Right lung (tissue), 5 donors: ENCODE results near the gene TTC13. TPM values are rescaled to one million over a fixed set of nuclear protein-coding genes. Genes with fewer than 3 reads are reported as not detected.
A peak's percentile ranks its signal among the peaks of the same experiment; 100 is the strongest.

Experiments used
- DNase-seq, 2 donors: peaks; one replicate each; pipeline ENCODE4 v3.0.0-alpha.2; 2013
- polyA plus RNA-seq, 5 donors: library from polyadenylated mRNA; unstranded; fragments of 120-200 nt; gene quantifications; one replicate each; pipeline versions ENCODE4 v1.2.1 to v1.2.3, GENCODE V29; 2013; ENCODE audit warnings: inconsistent platforms in 1 of 5, low replicate concordance in 1 of 5; ENCODE audit not compliant: insufficient read length in 5 of 5, insufficient read depth in 1 of 5

Gene TTC13
- polyA plus RNA-seq, 5 donors, result 19.4 to 29.9 (median 28.4) TPM

GRCh38 chr1:230948903-230949302 is 29.8 kb downstream of the TTC13 start:
- DNase-seq, result peak in 1 of 2 donors; percentile 0

- no peak for DNase-seq
Observed at GRCh38 chr1:230948301-230948700, 30.4 kb downstream of the TTC13 start.

DNA sequence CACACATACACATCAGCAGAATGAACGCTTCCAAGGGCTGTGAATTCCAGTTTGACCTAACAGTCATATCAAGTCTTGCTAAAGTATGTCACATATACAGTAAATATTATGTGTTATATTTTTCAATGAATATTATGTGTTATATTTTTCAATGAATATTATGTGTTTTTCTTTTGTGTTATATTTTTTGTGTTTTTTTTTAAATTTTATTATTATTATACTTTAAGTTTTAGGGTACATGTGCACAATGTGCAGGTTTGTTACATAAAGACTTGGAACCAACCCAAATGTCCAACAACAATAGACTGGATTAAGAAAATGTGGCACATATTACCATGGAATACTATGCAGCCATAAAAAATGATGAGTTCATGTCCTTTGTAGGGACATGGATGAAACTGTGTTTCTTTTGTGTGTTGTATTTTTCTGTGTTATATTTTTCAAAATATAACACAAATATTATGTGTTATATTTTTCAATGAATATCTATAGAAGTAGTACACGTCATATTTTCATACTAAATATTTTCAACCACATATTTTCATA is 35.5 kb downstream of the TTC13 start:
- no peak for DNase-seq

- no peak for DNase-seq
Observed at GRCh38 chr1:230940848-230941247, 37.8 kb downstream of the TTC13 start.

DNA sequence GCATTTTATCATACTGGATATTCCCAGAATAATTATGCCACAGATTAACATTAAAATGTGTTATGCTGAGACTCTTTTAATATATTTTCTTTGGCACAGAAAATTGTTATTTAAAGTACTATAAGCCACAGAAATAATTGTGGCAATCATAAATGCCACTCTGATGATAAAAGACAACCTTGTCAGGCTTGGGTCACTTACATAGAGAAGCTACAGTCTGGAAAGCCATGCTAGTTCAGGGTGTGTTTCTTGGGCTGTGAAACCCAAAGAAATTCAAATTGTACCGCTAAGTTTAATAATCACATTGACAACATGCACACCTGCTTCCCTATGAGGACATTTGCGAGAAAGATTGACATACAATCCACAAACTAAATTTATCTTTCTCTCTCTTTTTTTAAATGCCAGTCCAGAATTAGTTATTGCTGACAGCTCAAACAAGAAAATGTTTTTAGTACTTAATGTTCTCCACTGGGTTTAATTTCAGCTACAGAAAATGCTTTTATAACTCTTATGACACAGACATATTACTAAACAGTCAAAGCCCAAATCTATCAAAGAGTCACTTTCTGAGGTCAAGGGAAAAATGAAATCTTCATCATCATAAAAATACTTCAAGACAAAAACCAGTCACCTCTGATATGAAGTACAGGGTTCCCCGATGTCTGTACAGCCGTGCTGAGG is 38.7 kb downstream of the TTC13 start:
- DNase-seq, result no peak

GRCh38 chr1:230938924-230939368 is 39.7 kb downstream of the TTC13 start:
- DNase-seq, result no peak

GRCh38 chr1:230937371-230937770 is 41.3 kb downstream of the TTC13 start:
- DNase-seq, result peak in 1 of 2 donors; percentile 7

GRCh38 chr1:230936475-230936874 is 42.2 kb downstream of the TTC13 start:
- no peak for DNase-seq

DNA sequence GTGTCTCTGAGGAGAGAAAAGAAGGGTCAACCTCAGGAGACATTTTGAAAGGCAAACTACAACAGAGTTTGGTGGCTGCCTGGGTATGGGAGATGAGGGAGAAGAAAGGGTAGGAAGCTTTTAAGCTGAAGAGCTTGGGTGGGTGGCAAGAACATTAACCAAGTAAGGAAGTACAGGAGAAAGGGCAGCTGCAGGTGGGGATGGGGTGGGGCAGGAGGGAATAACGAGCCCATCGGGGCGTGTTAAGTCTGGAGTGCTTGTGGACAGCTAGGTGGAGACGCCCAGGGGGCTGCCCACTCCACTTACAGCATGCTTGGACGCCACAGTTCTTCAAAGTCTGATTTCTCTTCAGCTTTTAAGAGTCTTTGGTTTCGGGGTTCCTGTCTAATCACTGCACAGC is 42.8 kb downstream of the TTC13 start:
- no peak for DNase-seq

DNA sequence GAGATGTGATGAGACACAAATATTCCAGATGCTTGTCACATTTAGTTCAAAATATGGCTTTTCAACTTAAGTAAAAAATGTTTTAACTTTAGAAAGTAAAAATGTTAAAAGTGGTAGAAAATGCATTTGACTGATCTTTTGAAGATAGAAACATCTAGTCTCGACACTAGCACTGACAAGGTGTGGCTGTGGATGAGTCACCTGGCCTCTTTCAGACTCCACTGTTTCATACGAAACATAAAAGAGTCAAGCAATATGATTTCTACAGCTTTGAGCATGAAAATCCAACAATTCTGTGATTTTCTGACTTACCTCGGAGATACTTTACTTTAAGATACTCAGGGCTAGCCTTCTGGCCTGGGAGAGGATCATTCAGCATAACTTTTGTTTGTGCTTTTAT is 47.7 kb downstream of the TTC13 start:
- no peak for DNase-seq

GRCh38 chr1:230926182-230926581 is 52.5 kb downstream of the TTC13 start:
- DNase-seq, result no peak

- no peak for DNase-seq
Observed at GRCh38 chr1:230925608-230926007, 53.1 kb downstream of the TTC13 start.

- DNase-seq, result no peak
Observed at GRCh38 chr1:230923176-230923575, 55.5 kb downstream of the TTC13 start.

DNA sequence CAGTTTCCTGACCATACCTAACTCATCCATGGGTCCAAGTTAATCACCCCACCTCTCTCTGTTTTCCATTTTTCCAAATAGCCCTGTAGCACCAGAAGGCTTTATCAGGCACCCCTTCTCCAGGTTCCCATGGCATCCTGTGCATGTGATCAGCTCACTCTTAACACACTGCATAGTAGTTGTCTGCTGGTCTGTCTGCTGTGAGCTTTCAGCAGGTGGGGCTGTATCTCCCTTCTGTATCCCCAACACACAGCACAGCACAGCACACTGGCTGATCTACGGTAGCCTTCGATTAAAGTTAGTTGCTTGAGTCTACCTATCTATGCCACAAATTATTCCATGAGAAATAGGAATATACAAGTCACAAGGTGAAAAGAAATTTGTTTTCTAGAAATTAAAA is 56.0 kb downstream of the TTC13 start:
- no peak for DNase-seq

DNA sequence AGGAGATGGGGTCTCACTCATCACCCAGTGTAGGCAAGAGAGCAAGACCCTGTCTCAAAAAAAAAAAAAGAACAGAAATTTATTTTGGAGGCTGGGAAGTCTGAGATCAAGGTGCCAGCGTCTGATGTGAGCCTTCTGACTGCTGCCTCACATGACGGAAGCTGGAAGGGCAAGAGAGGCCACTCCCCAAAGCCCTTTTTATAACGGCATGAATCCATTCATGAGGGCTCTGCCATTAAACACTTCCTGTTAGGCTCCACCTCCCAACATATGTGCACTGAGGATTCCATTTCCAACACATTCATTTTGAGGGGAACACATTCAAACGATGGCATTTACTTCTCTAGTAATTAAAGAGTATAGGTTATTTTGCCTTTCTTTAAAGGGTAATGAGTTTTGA is 59.5 kb downstream of the TTC13 start:
- DNase-seq, result no peak

GRCh38 chr1:230917284-230918135 is 61.2 kb downstream of the TTC13 start:
- peak; percentile 49 to 67 for DNase-seq

DNA sequence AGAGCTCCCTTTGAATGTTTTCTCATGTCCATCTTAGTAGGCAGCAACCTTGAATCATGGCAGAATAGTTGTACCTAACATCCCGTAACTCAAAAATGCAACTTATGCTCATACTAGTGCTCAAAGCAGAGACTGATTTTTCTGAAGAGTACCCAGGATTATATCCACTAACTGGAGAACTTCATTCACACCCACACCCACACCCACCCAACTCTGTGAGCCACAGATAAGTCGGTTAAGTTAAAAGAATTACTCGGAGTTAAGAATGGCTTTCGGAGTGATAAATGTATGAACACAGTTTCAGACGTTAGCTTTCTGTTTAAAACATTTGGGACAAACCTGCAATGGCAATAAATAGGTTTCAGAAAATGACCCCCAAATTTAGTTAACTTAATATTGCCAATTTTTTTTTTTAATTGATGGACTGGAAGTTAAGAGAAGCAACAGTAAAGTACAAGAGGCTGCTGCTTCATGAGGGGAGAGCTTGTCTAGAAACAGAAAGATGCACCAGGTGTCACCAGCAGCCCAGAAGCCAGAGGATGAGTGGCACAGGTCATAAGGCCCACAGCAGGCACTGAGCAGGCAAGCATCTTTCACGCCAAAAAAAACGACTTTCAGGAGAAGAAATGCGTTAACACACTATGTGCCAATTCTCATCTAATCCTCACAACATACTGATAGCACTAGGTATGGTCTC is 61.9 kb downstream of the TTC13 start:
- no peak for DNase-seq

DNA sequence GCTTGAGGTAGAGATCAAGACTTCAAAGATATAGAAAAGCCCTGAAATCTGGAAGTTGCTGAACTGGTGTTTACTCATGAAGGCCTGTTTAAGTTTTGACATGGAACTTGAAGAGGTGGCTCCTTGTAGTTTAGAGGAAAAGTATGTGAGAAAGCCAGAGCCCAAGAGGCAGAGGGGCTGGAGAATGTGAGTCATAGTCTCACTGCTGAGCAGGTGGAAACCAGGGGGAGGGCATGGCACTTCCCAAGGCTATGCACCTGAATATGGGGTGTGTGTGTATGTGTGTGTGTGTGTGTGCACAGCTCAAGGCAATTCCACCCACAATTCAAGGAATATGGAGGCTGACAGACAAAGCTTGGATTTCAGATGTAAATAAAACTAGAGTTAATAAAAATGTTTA is 63.6 kb downstream of the TTC13 start:
- DNase-seq, result no peak

GRCh38 chr1:230913496-230913895 is 65.2 kb downstream of the TTC13 start:
- DNase-seq, result no peak

GRCh38 chr1:230910755-230911117 is 67.9 kb downstream of the TTC13 start:
- no peak for DNase-seq

DNA sequence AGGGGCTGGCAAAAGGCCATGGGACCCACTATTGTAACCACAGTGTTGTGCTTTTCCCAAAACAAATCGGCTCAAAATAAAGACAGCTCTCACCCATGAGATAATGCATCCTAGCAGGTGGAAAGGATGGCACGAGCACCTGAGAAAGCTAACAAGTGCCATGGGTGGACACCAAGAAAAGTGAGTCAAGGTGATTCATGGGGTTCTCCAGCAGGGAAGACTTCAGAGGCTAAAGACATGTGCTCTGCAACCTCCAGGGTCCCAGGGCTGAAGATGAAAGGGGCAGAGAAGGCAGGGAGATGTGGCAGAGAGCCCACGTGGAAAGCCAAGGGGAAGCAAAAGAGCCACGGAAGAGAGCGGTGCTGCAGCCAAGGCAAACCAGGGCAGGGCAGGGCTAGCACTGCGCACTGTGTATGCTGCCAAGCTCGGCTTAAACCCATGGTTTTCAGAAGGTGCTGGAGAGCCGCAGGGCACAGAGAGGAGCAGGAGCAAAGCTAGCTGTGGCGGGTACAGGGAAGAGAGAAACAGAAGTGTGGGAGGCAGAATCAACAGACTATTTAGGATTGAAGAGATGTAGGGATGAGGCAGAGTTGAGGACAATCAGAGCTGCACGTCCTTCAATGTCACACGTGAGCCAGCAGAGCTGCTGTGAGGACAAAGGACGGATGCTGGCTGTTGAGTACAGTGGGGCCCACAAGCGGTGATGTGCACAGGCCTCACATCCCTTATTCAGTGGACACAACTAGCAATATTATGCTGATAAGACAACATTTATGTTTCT is 68.5 kb downstream of the TTC13 start:
- DNase-seq, result no peak
